Progenitor cell of endocrine pancreas (in vitro differentiated cells): ENCODE measurements around the gene TNIK. TPM values are rescaled to one million over a fixed set of nuclear protein-coding genes. Genes with fewer than 3 reads are reported as not detected.

Source experiments
- DNase-seq: peaks from one replicate; pipeline ENCODE4 v3.0.0; 2021; ENCODE audit warnings: low spot score; ENCODE audit not compliant: unreplicated experiment
- H3K27ac Mint-ChIP-seq: 2 replicates; pipeline ENCODE4 v1.8.0; 2021; ENCODE audit warnings: mild to moderate bottlenecking, moderate library complexity, mixed read lengths
- H3K27me3 Mint-ChIP-seq: 2 replicates; pipeline ENCODE4 v1.8.0; 2021; ENCODE audit warnings: mixed read lengths
- H3K36me3 Mint-ChIP-seq: 2 replicates; pipeline ENCODE4 v1.8.0; 2022; ENCODE audit warnings: mixed read lengths; ENCODE audit not compliant: insufficient read depth
- H3K4me1 Mint-ChIP-seq: 2 replicates; pipeline ENCODE4 v1.8.0; 2021; ENCODE audit warnings: low read depth, mixed read lengths
- H3K4me3 Mint-ChIP-seq: 2 replicates; pipeline ENCODE4 v1.8.0; 2021; ENCODE audit warnings: low read depth, mild to moderate bottlenecking, moderate library complexity, mixed read lengths
- H3K9me3 Mint-ChIP-seq: 2 replicates; pipeline ENCODE4 v1.8.0; 2021; ENCODE audit warnings: low read depth, mixed read lengths
- CTCF ChIP-seq: fragments of 200-600 bp; sonication (generic); IDR thresholded peaks from one replicate; pipeline ENCODE4 v1.5.0; 2021; ENCODE audit warnings: antibody characterized with exemption, mild to moderate bottlenecking; ENCODE audit not compliant: unreplicated experiment
- total RNA-seq: library from RNA; stranded (reverse); gene quantifications from 2 replicates; pipeline ENCODE4 v1.2.1, GENCODE V29; 2021

TNIK gene
- total RNA-seq, 1 donor from 2014 or later: 15.7 TPM

- H3K9me3 Mint-ChIP-seq: no peaks in the 10 kb centered on the region
- no peaks in the 10 kb centered on the region for H3K27me3 Mint-ChIP-seq
- DNase-seq: no peak
- TF ChIP-seq CTCF: no peak
- no peaks in the 10 kb centered on the region for H3K36me3 Mint-ChIP-seq
- no peak overlapping the region for H3K4me3 Mint-ChIP-seq
- peaks cover 1% of the 10 kb centered on the region for H3K4me1 Mint-ChIP-seq
- H3K27ac Mint-ChIP-seq: no peak overlapping the region
Measured at GRCh38 chr3:171446801-171447578, 13.2 kb downstream of the TNIK start.

GRCh38 chr3:171446301-171446700 is 13.9 kb downstream of the TNIK start:
- Mint-ChIP-seq H3K27ac (no peak overlapping the region), H3K9me3 (no peaks in the 10 kb centered on the region), H3K4me3 (no peak overlapping the region), H3K36me3 (no peaks in the 10 kb centered on the region), H3K4me1 (peaks cover 1% of the 10 kb centered on the region), H3K27me3 (no peaks in the 10 kb centered on the region)
- TF ChIP-seq CTCF: no peak
- DNase-seq: no peak

DNA sequence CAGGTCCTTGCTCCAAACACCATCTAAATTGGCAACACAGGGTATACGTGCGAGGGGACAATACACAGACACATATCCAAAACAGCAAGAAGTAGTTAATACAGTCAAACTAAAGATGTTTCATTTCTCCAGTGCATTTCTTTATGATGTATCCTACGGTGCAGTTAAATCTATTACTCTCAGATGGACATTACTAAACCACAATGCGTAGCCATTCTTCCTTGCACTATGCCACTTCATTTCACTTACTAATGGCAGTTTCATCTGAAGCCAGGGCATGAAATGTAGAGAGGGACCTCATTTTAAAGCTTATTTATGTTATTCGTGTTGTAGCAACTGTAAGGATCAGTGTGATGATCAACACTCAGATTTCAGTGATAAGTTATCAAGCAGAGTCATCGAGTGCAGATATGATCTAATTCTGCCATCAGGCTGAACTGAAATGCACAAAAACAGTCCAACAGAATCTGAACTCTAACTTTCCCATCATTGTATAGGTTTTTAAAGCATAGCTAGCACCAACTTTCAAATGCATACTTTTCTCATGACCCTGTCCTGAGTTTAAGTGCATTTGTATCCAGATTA is 14.5 kb downstream of the TNIK start:
- no peak for TF ChIP-seq CTCF
- no peak overlapping the region for H3K27ac Mint-ChIP-seq
- H3K4me3 Mint-ChIP-seq: no peak overlapping the region
- H3K27me3 Mint-ChIP-seq: no peaks in the 10 kb centered on the region
- DNase-seq: no peak
- H3K4me1 Mint-ChIP-seq: peaks cover 1% of the 10 kb centered on the region
- no peaks in the 10 kb centered on the region for H3K9me3 Mint-ChIP-seq
- no peaks in the 10 kb centered on the region for H3K36me3 Mint-ChIP-seq

DNA sequence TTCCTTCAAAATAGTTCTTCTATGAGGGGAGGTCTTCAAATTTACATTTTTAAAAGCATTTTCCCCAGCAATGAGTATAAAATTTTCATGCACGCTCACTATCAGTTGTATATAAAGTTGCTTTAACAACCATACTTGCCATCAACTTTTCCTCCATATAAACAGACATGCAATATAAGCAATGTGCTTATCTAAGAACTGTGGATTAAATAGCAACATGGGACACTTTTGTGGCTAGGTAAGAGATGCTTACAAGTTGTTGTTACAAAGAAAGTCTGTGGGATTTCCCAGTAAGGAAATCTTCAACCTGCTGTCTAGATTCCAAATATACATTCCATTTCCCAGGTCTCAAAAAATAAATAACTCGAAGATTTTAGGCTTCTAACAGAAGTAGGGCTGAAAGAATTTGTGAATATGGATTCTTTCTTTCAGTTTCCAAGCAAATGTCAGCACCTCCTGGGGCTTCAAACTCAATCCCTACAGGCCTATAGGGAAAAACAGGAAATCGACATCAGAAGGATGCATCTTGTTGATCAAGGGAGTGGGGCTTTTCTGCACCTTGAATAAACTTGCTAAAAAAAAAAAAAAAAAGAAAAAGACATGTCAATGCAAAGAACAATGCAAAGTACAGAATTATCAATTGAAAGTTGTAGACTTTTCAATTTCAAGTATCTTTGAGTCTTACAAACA is 16.1 kb downstream of the TNIK start:
- Mint-ChIP-seq H3K27me3 (no peaks in the 10 kb centered on the region), H3K9me3 (no peaks in the 10 kb centered on the region), H3K27ac (no peak overlapping the region), H3K4me3 (no peak overlapping the region), H3K36me3 (no peaks in the 10 kb centered on the region), H3K4me1 (peaks cover 1% of the 10 kb centered on the region)
- DNase-seq: no peak
- TF ChIP-seq CTCF: no peak

- no peak overlapping the region for H3K27ac Mint-ChIP-seq
- H3K4me3 Mint-ChIP-seq: no peak overlapping the region
- no peak for DNase-seq
- TF ChIP-seq CTCF: no peak
- H3K9me3 Mint-ChIP-seq: no peaks in the 10 kb centered on the region
- H3K4me1 Mint-ChIP-seq: peaks cover 1% of the 10 kb centered on the region
- no peaks in the 10 kb centered on the region for H3K36me3 Mint-ChIP-seq
- H3K27me3 Mint-ChIP-seq: no peaks in the 10 kb centered on the region
Measured at GRCh38 chr3:171443211-171443957, 16.8 kb downstream of the TNIK start.
